PC-3 (cell line): ENCODE results near the gene FOS. TPM values are rescaled to one million over a fixed set of nuclear protein-coding genes. Genes with fewer than 3 reads are reported as not detected.

Experiments
- ATAC-seq: fragments of 200-7000 bp; cut with Tn5 transposase; 2 replicates; pipeline ENCODE4 v1.9.1; 2020; ENCODE audit warnings: mild to moderate bottlenecking, moderate library complexity
- BruUV-seq: library from RNA; stranded (reverse); fragments of 400-500 nt; replicated peaks from 2 replicates; lab custom pipeline; 2021; lab: Mats Ljungman, UMichigan
- CTCF ChIA-PET: fragments of 300-600 bp; sonication (Branson Sonifier 250); formaldehyde crosslinking; loops from one replicate; lab custom pipeline; 2022; ENCODE audit warnings: antibody characterized with exemption; lab: Charles Lee
- POLR2A ChIA-PET: fragments of 300-600 bp; sonication (Branson Sonifier 250); formaldehyde crosslinking; loops from one replicate; lab custom pipeline; 2022; ENCODE audit warnings: antibody characterized with exemption; ENCODE audit not compliant: unreplicated experiment; lab: Charles Lee
- DNase-seq: peaks from one replicate; pipeline ENCODE4 v3.0.0-alpha.2; 2015
- H2AFZ ChIP-seq: fragments of 300-600 bp; sonication (generic); 2 replicates; pipeline ENCODE4 v1.6.0; 2016; ENCODE audit warnings: antibody characterized with exemption, low read length
- H3F3A ChIP-seq: fragments of 300-600 bp; sonication (generic); one replicate; pipeline ENCODE4 v1.6.0; 2017; ENCODE audit warnings: antibody characterized with exemption, low read length, control low read depth, mild to moderate bottlenecking; ENCODE audit not compliant: unreplicated experiment
- H3K27ac ChIP-seq: fragments of 300-600 bp; sonication (generic); 2 replicates; pipeline ENCODE4 v1.5.1; 2016; ENCODE audit warnings: mild to moderate bottlenecking, low read length
- H3K27me3 ChIP-seq: fragments of 300-600 bp; sonication (generic); 2 replicates; pipeline ENCODE4 v1.6.1; 2016; ENCODE audit warnings: low read length, mixed read lengths
- H3K36me3 ChIP-seq: fragments of 300-600 bp; sonication (generic); 2 replicates; pipeline ENCODE4 v1.6.1; 2016; ENCODE audit warnings: low read depth, mixed run types, low read length, mixed read lengths
- H3K4me1 ChIP-seq: fragments of 300-600 bp; sonication (generic); 2 replicates; pipeline ENCODE4 v1.5.1; 2016; ENCODE audit warnings: low read length; ENCODE audit not compliant: insufficient read depth
- H3K4me2 ChIP-seq: fragments of 300-600 bp; sonication (generic); 2 replicates; pipeline ENCODE4 v1.6.0; 2016; ENCODE audit warnings: low read length
- H3K4me3 ChIP-seq: fragments of 300-600 bp; sonication (generic); 2 replicates; pipeline ENCODE4 v1.5.1; 2016; ENCODE audit warnings: mild to moderate bottlenecking, low read length, mixed read lengths
- H3K79me2 ChIP-seq: fragments of 300-600 bp; sonication (generic); 2 replicates; pipeline ENCODE4 v1.6.1; 2017; ENCODE audit warnings: low read length, mixed read lengths
- H3K9ac ChIP-seq: fragments of 300-600 bp; sonication (generic); 2 replicates; pipeline ENCODE4 v1.6.0; 2016; ENCODE audit warnings: mild to moderate bottlenecking, low read length
- H3K9me2 ChIP-seq: fragments of 300-600 bp; sonication (generic); replicated peaks from 2 replicates; pipeline ENCODE4 v1.6.1; 2016; ENCODE audit warnings: mixed run types, low read length, mixed read lengths
- H3K9me3 ChIP-seq: fragments of 300-600 bp; sonication (generic); 2 replicates; pipeline ENCODE4 v1.6.1; 2016; ENCODE audit warnings: low read length, mixed read lengths
- H4K20me1 ChIP-seq: fragments of 300-600 bp; sonication (generic); 2 replicates; pipeline ENCODE4 v1.6.1; 2016; ENCODE audit warnings: low read length, mixed read lengths
- EZH2 ChIP-seq: fragments of 300-600 bp; sonication (generic); IDR thresholded peaks from one replicate; pipeline ENCODE4 v1.6.1; 2017; ENCODE audit warnings: antibody characterized with exemption, mild to moderate bottlenecking, low read length; ENCODE audit not compliant: unreplicated experiment
- EZH2phosphoT487 ChIP-seq: fragments of 300-600 bp; sonication (generic); IDR thresholded peaks from 2 replicates; pipeline ENCODE4 v1.6.1; 2018; ENCODE audit warnings: mild to moderate bottlenecking, antibody characterized with exemption, low read length, borderline replicate concordance
- intact Hi-C: fragments of 100-400 bp; cut with micrococcal nuclease; formaldehyde crosslinking; loops from 2 replicates; pipeline ENCODE4 v1.9.0; 2023
- total RNA-seq: library from RNA; depleted of rRNA; stranded (reverse); fragments of >200 nt; gene quantifications from 2 replicates; pipeline ENCODE4 v1.2.3, GENCODE V29; 2014
- TF ChIP-seq, protein P1 (sequence below): fragments of 300-600 bp; sonication (generic); conservative IDR thresholded peaks from 2 replicates; pipeline ENCODE4 v1.5.1; 2017; ENCODE audit warnings: antibody characterized with exemption, low read depth, mild to moderate bottlenecking, low read length

The FOS gene
- total RNA-seq, 1 experiment from 2014 or later: 99.2 TPM

- H3K9ac ChIP-seq: no peak overlapping the region
- intact Hi-C loops: no loop called here
- peaks cover 3% of the 10 kb centered on the region for H4K20me1 ChIP-seq
- H3K9me2 ChIP-seq: no peaks in the 10 kb centered on the region
- H3K4me1 ChIP-seq: no peaks in the 10 kb centered on the region
- BruUV-seq: no TSS peak
- no peaks in the 10 kb centered on the region for H3K9me3 ChIP-seq
- DNase-seq (no peak), ATAC-seq (no peak)
- CTCF ChIA-PET: no interaction called here
- H3K79me2 ChIP-seq: no peaks in the 10 kb centered on the region
- no peaks in the 10 kb centered on the region for H3F3A ChIP-seq
- H2AFZ ChIP-seq: no peak overlapping the region
- H3K4me2 ChIP-seq: no peak overlapping the region
- no peak overlapping the region for H3K4me3 ChIP-seq
- TF ChIP-seq EZH2phosphoT487: no peak
- no peak for TF ChIP-seq EZH2
- TF ChIP-seq, protein P1, sequence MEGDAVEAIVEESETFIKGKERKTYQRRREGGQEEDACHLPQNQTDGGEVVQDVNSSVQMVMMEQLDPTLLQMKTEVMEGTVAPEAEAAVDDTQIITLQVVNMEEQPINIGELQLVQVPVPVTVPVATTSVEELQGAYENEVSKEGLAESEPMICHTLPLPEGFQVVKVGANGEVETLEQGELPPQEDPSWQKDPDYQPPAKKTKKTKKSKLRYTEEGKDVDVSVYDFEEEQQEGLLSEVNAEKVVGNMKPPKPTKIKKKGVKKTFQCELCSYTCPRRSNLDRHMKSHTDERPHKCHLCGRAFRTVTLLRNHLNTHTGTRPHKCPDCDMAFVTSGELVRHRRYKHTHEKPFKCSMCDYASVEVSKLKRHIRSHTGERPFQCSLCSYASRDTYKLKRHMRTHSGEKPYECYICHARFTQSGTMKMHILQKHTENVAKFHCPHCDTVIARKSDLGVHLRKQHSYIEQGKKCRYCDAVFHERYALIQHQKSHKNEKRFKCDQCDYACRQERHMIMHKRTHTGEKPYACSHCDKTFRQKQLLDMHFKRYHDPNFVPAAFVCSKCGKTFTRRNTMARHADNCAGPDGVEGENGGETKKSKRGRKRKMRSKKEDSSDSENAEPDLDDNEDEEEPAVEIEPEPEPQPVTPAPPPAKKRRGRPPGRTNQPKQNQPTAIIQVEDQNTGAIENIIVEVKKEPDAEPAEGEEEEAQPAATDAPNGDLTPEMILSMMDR: no peak
- H3K27me3 ChIP-seq: no peaks in the 10 kb centered on the region
- POLR2A ChIA-PET: no interaction called here
- H3K36me3 ChIP-seq: 0 out of 2 replicates have a peak, but pooled peaks cover 2% of the 10 kb centered on the region
- no peak overlapping the region for H3K27ac ChIP-seq
Measured at GRCh38 chr14:75286313-75286712, 7.7 kb downstream of the FOS start.

- H3K27ac ChIP-seq: no peak overlapping the region
- BruUV-seq: no TSS peak
Measured at GRCh38 chr14:75289840-75290388, 11.3 kb downstream of the FOS start.

GRCh38 chr14:75290851-75291250 lies 12.2 kb downstream of the FOS start:
- Histone ChIP-seq H3K4me2 (no peak overlapping the region), H3K36me3 (no peaks in the 10 kb centered on the region), H3K27ac (no peak overlapping the region), H3K79me2 (no peaks in the 10 kb centered on the region), H4K20me1 (no peaks in the 10 kb centered on the region), H3K27me3 (no peaks in the 10 kb centered on the region), H3K4me1 (peaks cover 17% of the 10 kb centered on the region), H3K4me3 (no peak overlapping the region), H3F3A (no peaks in the 10 kb centered on the region), H3K9me3 (no peaks in the 10 kb centered on the region), H3K9me2 (no peaks in the 10 kb centered on the region), H3K9ac (no peak overlapping the region), H2AFZ (no peak overlapping the region)
- ChIA-PET CTCF (no interaction called here), POLR2A (no interaction called here)
- BruUV-seq: no TSS peak
- TF ChIP-seq EZH2: no peak
- TF ChIP-seq EZH2phosphoT487: no peak
- TF ChIP-seq, protein P1: no peak
- intact Hi-C loops: no loop called here
- DNase-seq (no peak), ATAC-seq (no peak)

More at GRCh38 chr14:75289840-75290388, 11.3 kb downstream of the FOS start:
- Histone ChIP-seq H3K9ac (no peak overlapping the region), H4K20me1 (no peaks in the 10 kb centered on the region), H3K9me2 (no peaks in the 10 kb centered on the region), H3K27me3 (no peaks in the 10 kb centered on the region), H3K79me2 (no peaks in the 10 kb centered on the region), H3K36me3 (no peaks in the 10 kb centered on the region), H3K4me3 (no peak overlapping the region), H3K9me3 (no peaks in the 10 kb centered on the region), H2AFZ (no peak overlapping the region), H3F3A (no peaks in the 10 kb centered on the region), H3K4me1 (0 out of 2 replicates have a peak, but pooled peaks cover 11% of the 10 kb centered on the region), H3K4me2 (no peak overlapping the region)
- ATAC-seq: no peak
- ChIA-PET CTCF (no interaction called here), POLR2A (no interaction called here)
- no peak for DNase-seq
- intact Hi-C loops: no loop called here
- TF ChIP-seq EZH2 (no peak), EZH2phosphoT487 (no peak)
- TF ChIP-seq, protein P1: no peak
